K562 (cell line): Measurements from ENCODE around the gene PIH1D1. TPM values are rescaled to one million over a fixed set of nuclear protein-coding genes. Genes with fewer than 3 reads are reported as not detected.
A peak's percentile ranks its signal among the peaks of the same experiment; 100 is the strongest.

Experiments used
- ATAC-seq: fragments of 200-7000 bp; cut with Tn5 transposase; 3 replicates; pipeline ENCODE4 v1.9.1; 2020; ENCODE audit warnings: moderate library complexity
- Bru-seq: library from RNA; stranded (reverse); fragments of 400-500 nt; gene quantifications from one replicate; lab custom pipeline; 2021; lab: Mats Ljungman, UMichigan
- BruChase-seq, 2 experiments: library from RNA; stranded (reverse); fragments of 400-500 nt; gene quantifications; one replicate each; lab custom pipeline; 2021; lab: Mats Ljungman, UMichigan
- BruUV-seq: library from RNA; stranded (reverse); fragments of 400-500 nt; replicated peaks from 2 replicates; lab custom pipeline; 2021; lab: Mats Ljungman, UMichigan
- CTCF ChIA-PET: fragments of 300-600 bp; formaldehyde crosslinking; extraction: SDS; loops from one replicate; lab custom pipeline; 2021; ENCODE audit warnings: low intra/inter-chr PET ratio; lab: Yijun Ruan, JAX
- POLR2A ChIA-PET: fragments of 300-600, 350-650 bp; sonication (Branson Sonifier 250); formaldehyde crosslinking; extraction: SDS; loops from one replicate; lab custom pipeline; 2021; ENCODE audit warnings: antibody characterized with exemption, inconsistent platforms; lab: Yijun Ruan, JAX
- DNase-seq, 4 experiments: peaks; one replicate each; pipeline versions ENCODE4 v3.0.0 to v3.0.0-alpha.2; 2011 to 2018; ENCODE audit warnings: low spot score in 3 of 4, mixed read lengths in 3 of 4; ENCODE audit errors: extremely low read depth in 1 of 4
- FAIRE-seq: peaks from 2 replicates; lab custom pipeline; 2011; peaks lifted over from hg19 to GRCh38; lab: Jason Lieb, UNC
- H2AFZ ChIP-seq: 2 replicates; pipeline ENCODE4 v1.6.0; 2011; ENCODE audit warnings: low read depth, low read length, control low read depth, inconsistent platforms
- H3K27ac ChIP-seq: fragments of 200-600 bp; 3 replicates; pipeline ENCODE4 v1.8.0; 2011; ENCODE audit warnings: low read depth, mild to moderate bottlenecking, control low read depth, inconsistent platforms, low read length, moderate library complexity, mixed read lengths; ENCODE audit errors: extremely low read depth
- H3K27me3 ChIP-seq, 2 experiments: fragments of 300-600 bp in 1 of 2; 2 replicates in 1 of 2; 3 replicates in 1 of 2; pipeline versions ENCODE4 v1.6.0 to v1.8.0; 2011; ENCODE audit warnings: inconsistent platforms in 2 of 2, low read length in 2 of 2, mild to moderate bottlenecking in 1 of 2, mixed read lengths in 1 of 2, moderate library complexity in 1 of 2; ENCODE audit not compliant: control insufficient read depth in 2 of 2, insufficient read depth in 2 of 2
- H3K36me3 ChIP-seq: fragments of 300-600 bp; 3 replicates; pipeline ENCODE4 v1.8.0; 2011; ENCODE audit warnings: mild to moderate bottlenecking, low read length, inconsistent platforms; ENCODE audit not compliant: control insufficient read depth, insufficient read depth
- H3K4me1 ChIP-seq, 2 experiments: fragments of 200-600 bp in 1 of 2; replicated peaks in 1 of 2; 2 replicates in 1 of 2; 3 replicates in 1 of 2; pipeline versions ENCODE4 v1.5.1 to v1.8.0; 2011; ENCODE audit warnings: inconsistent platforms in 2 of 2, low read length in 2 of 2, mild to moderate bottlenecking in 1 of 2, mixed read lengths in 1 of 2, moderate library complexity in 1 of 2; ENCODE audit not compliant: control insufficient read depth in 2 of 2, insufficient read depth in 2 of 2
- H3K4me2 ChIP-seq: 2 replicates; pipeline ENCODE4 v1.6.1; 2011; ENCODE audit warnings: low read length, control low read depth, inconsistent platforms, mixed read lengths; ENCODE audit not compliant: insufficient read depth
- H3K4me3 ChIP-seq: fragments of 200-600 bp; sonication (generic), shearing (Covaris generic); 2 replicates; pipeline ENCODE4 v1.5.1; 2016; ENCODE audit warnings: control low read depth, inconsistent platforms
- H3K79me2 ChIP-seq: fragments of 200-600 bp; 3 replicates; pipeline ENCODE4 v1.8.0; 2011; ENCODE audit warnings: low read length, inconsistent platforms; ENCODE audit not compliant: control insufficient read depth, insufficient read depth
- H3K9ac ChIP-seq, 2 experiments: 2 replicates each; pipeline versions ENCODE4 v1.6.0 to v1.6.1; 2011; ENCODE audit warnings: low read depth in 2 of 2, low read length in 2 of 2, control low read depth in 1 of 2, inconsistent platforms in 1 of 2, mild to moderate bottlenecking in 1 of 2, mixed read lengths in 1 of 2; ENCODE audit not compliant: insufficient read depth in 1 of 2
- H3K9me1 ChIP-seq: one replicate; pipeline ENCODE4 v1.6.0; 2011; ENCODE audit warnings: inconsistent platforms, mild to moderate bottlenecking, low read length, moderate library complexity; ENCODE audit not compliant: control insufficient read depth, insufficient read depth
- H3K9me3 ChIP-seq: replicated peaks from 2 replicates; pipeline ENCODE4 v1.5.1; 2011; ENCODE audit warnings: low read depth, low read length, inconsistent platforms; ENCODE audit not compliant: control insufficient read depth, insufficient read depth
- H4K20me1 ChIP-seq: replicated peaks from 2 replicates; pipeline ENCODE4 v1.6.1; 2011; ENCODE audit warnings: low read length, inconsistent platforms, mixed read lengths; ENCODE audit not compliant: control insufficient read depth, insufficient read depth
- BRF2 ChIP-seq: IDR thresholded peaks from 3 replicates; pipeline ENCODE4 v1.6.1; 2011; ENCODE audit warnings: borderline replicate concordance, mild to moderate bottlenecking; ENCODE audit not compliant: insufficient read length, insufficient read depth
- CREB3 ChIP-seq: fragments of 450-650 bp; conservative IDR thresholded peaks from 2 replicates; pipeline ENCODE4 v1.6.1; 2016; ENCODE audit warnings: missing genetic modification characterization, low read depth, mild to moderate bottlenecking, missing compliant biosample characterization, moderate library complexity
- GTF3C2 ChIP-seq: IDR thresholded peaks from 3 replicates; pipeline ENCODE4 v1.6.1; 2011; ENCODE audit warnings: borderline replicate concordance, mild to moderate bottlenecking, moderate library complexity; ENCODE audit not compliant: insufficient read length; ENCODE audit errors: extremely low read depth
- MLX ChIP-seq, 2 experiments: fragments of 450-650 bp in 1 of 2; sonication (generic) in 1 of 2; formaldehyde crosslinking; conservative IDR thresholded peaks; 2 replicates each; pipeline versions ENCODE4 v1.4.0 to v1.8.1; 2020 to 2022; ENCODE audit warnings: mild to moderate bottlenecking in 1 of 2, missing genetic modification reagents in 1 of 2
- NFIX ChIP-seq: fragments of 250-450 bp; sonication (Bioruptor Pico); IDR thresholded peaks from 2 replicates; pipeline ENCODE4 v1.4.0; 2020; ENCODE audit warnings: low read depth, mild to moderate bottlenecking, moderate library complexity
- XRCC5 ChIP-seq: fragments of 200-400 bp; formaldehyde crosslinking; IDR thresholded peaks from 2 replicates; pipeline ENCODE4 v1.6.1; 2017; ENCODE audit warnings: low read depth, mild to moderate bottlenecking, low read length
- WGBS: fragments of 100-300 bp; shearing (Covaris generic); methylation state at CpG from one replicate; pipeline ENCODE4 v1.1.6; 2016; ENCODE audit warnings: low coverage, mixed read lengths; ENCODE audit not compliant: insufficient coverage; ENCODE audit errors: missing lambda C conversion rate; 5-methylcytosine and 5-hydroxymethylcytosine counted together
- in situ Hi-C: fragments of 300-500 bp; cut with MboI; formaldehyde crosslinking; loops from 4 replicates; pipeline ENCODE4 v1.15.0; 2018; ENCODE audit warnings: inconsistent platforms, mixed read lengths
- intact Hi-C: fragments of 100-400 bp; cut with micrococcal nuclease; formaldehyde crosslinking; loops from 2 replicates; pipeline ENCODE4 v1.14.2; 2022
- long read RNA-seq, 3 experiments: library from polyadenylated mRNA in 2 of 3; library from RNA in 1 of 3; unstranded in 2 of 3; stranded (forward) in 1 of 3; transcript quantifications; one replicate each; pipeline ENCODE4 v2.0.0, GENCODE V29; 2019 to 2022
- polyA minus RNA-seq, 3 experiments: library from RNA; depleted of rRNA, polyadenylated mRNA; stranded (reverse); fragments of >200 nt; gene quantifications; 2 replicates each; pipeline ENCODE4 v1.2.3, GENCODE V29; 2011
- polyA plus RNA-seq, 8 experiments: library from polyadenylated mRNA; depleted of rRNA in 4 of 8; stranded (reverse) in 5 of 8; unstranded in 3 of 8; fragments of >200 nt; fragmentation: Nextera tagmentation in 2 of 8; fragmentation: Illumina TruSeq in 1 of 8; extraction: Ambion mirVana in 2 of 8; extraction: Trizol in 1 of 8; gene quantifications; 2 replicates each; pipeline versions ENCODE4 v1.2.1 to v1.2.3, GENCODE V29; 2011 to 2014; ENCODE audit warnings: inconsistent platforms in 1 of 8, missing spikeins in 1 of 8
- total RNA-seq, 7 experiments: library from RNA; depleted of rRNA in 6 of 7; stranded (reverse); fragments of >200 nt in 6 of 7; fragmentation: Illumina TruSeq in 2 of 7; extraction: Trizol in 2 of 7; gene quantifications; 2 replicates each; pipeline versions ENCODE4 v1.2.1 to v1.2.3, GENCODE V29; 2011 to 2021; ENCODE audit warnings: low replicate concordance in 1 of 7

Gene PIH1D1
- total RNA-seq (2011; cell fraction: chromatin; rRNA removed; ENCODE audit: low replicate concordance), result 153 and 228 TPM in 2 replicates
- total RNA-seq (2011; cell fraction: nucleolus; rRNA removed), result 123 and 143 TPM in 2 replicates
- 145 and 152 TPM in 2 replicates for total RNA-seq (2011; cell fraction: nucleoplasm; rRNA removed)
- total RNA-seq (2014; rRNA removed) (224 and 233 TPM in 2 replicates), total RNA-seq (2014; rRNA removed; fragmentation: Illumina TruSeq; extraction: Trizol) (102 and 112 TPM in 2 replicates), total RNA-seq (2015; rRNA removed; fragmentation: Illumina TruSeq; extraction: Trizol) (120 and 125 TPM in 2 replicates), total RNA-seq (2021) (161 and 164 TPM in 2 replicates), polyA plus RNA-seq (2011; rRNA removed) (137 and 156 TPM in 2 replicates), polyA plus RNA-seq (2014; fragmentation: Illumina TruSeq; extraction: Trizol) (137 and 156 TPM in 2 replicates), polyA plus RNA-seq (2014; fragmentation: Nextera tagmentation; extraction: Ambion mirVana) (10 to 100 TPM; 26.5 to 48.0 TPM), polyA plus RNA-seq (2014; rRNA removed) (199 and 221 TPM in 2 replicates), polyA minus RNA-seq (2011; rRNA and poly(A)+ RNA removed) (105 and 146 TPM in 2 replicates), Bru-seq, nascent RNA (percentile 82 among the genes with signal in this experiment), BruChase-seq, experiment 1, labeled RNA remaining after a 2-hour chase (percentile 78 among the genes with signal in this experiment), BruChase-seq, experiment 2, labeled RNA remaining after a 6-hour chase (percentile 80 among the genes with signal in this experiment)
- 171 and 200 TPM in 2 replicates for polyA plus RNA-seq (2011; cell fraction: cytosol; rRNA removed)
- 229 and 274 TPM in 2 replicates for polyA plus RNA-seq (2011; cell fraction: nucleus; rRNA removed)
- polyA plus RNA-seq (2012), result 153 and 156 TPM in 2 replicates
- polyA minus RNA-seq (2011; cell fraction: cytosol; rRNA and poly(A)+ RNA removed), result 63.5 and 65.9 TPM in 2 replicates
- polyA minus RNA-seq (2011; cell fraction: nucleus; rRNA and poly(A)+ RNA removed), result 52.0 and 62.1 TPM in 2 replicates
- long read RNA-seq, experiment 1, transcript PIH1D1-223 (2 exons, 474 nt), result minor isoform, 27 of 165 reads
- long read RNA-seq, experiment 1, transcript PIH1D1-201 (9 exons, 1,192 nt), result major isoform, 94 of 165 reads
- long read RNA-seq, experiment 1, partial matches to known transcripts, result 10 of 165 reads
- long read RNA-seq, experiment 1, other reads (novel, unspliced or antisense), result 32 of 165 reads
- long read RNA-seq, experiment 2, transcript PIH1D1-201 (9 exons, 1,192 nt), result major isoform, 96 of 151 reads
- long read RNA-seq, experiment 2, partial matches to known transcripts, result 13 of 151 reads
- long read RNA-seq, experiment 2, other reads (novel, unspliced or antisense), result 37 of 151 reads
- long read RNA-seq, experiment 3, transcript PIH1D1-201 (9 exons, 1,192 nt), result major isoform, 110 of 135 reads
- long read RNA-seq, experiment 3, partial matches to known transcripts, result 4 of 135 reads
- long read RNA-seq, experiment 3, other reads (novel, unspliced or antisense), result 21 of 135 reads

- ChIA-PET POLR2A (interaction anchor here (0.5 to 1.7 kb wide), 11 partner anchors 22 to 1356 kb away, joined by 3 to 6 read pairs (median 3); partner anchors contain the start of gene RPL13A), CTCF (no interaction called here)
- DNase-seq (peak; percentile 78 to 99 (median 86)), ATAC-seq (peak; percentile 79), FAIRE-seq (peak; percentile 99)
- H3K79me2 ChIP-seq, result peaks cover 61% of the 10 kb centered on the region
- intact Hi-C loops (no loop called here), in situ Hi-C loops (no loop called here)
- peak within 1 kb of the TSS; percentile 93 for H3K4me3 ChIP-seq
- H3K27ac ChIP-seq, result peak within 1 kb of the TSS; percentile 100
- peak within 1 kb of the TSS; percentile 95 for H2AFZ ChIP-seq
- H3K9ac ChIP-seq, result peak within 1 kb of the TSS; percentile 100
- no peaks in the 10 kb centered on the region; the same call in 1 of the 2 replicates for H4K20me1 ChIP-seq
- no peaks in the 10 kb centered on the region for H3K9me3 ChIP-seq
- BruUV-seq, result TSS peak; percentile 83
- 1% methylated on average over 42 of the region's 42 CpGs for WGBS
- no peaks in the 10 kb centered on the region for H3K27me3 ChIP-seq
- H3K9me1 ChIP-seq, result no peaks in the 10 kb centered on the region
- H3K4me2 ChIP-seq, result peak within 1 kb of the TSS; percentile 96
- peaks cover 13 to 56% of the 10 kb centered on the region in 2 experiments; a peak in 4 of 5 replicates for H3K4me1 ChIP-seq
- peaks cover 52% of the 10 kb centered on the region; the same call in 2 of the 3 replicates for H3K36me3 ChIP-seq
- TF ChIP-seq BRF2 (no peak), GTF3C2 (peak; percentile 91), CREB3 (tag) (no peak), MLX (CRISPR knock-in tag; conservative IDR thresholded peaks at IDR 0.05) (no peak), NFIX (CRISPR knock-in tag) (no peak), XRCC5 (peak; percentile 55; the same call in 1 of the 2 replicates)
Measured at GRCh38 chr19:49451430-49452181, at the start of gene PIH1D1. TSS of gene PIH1D1 (minus strand) at chr19:49451814. CDS start at chr19:49451574, 240 bp downstream.
